Esophagus muscularis mucosa (tissue), 4 donors: Measurements from ENCODE around the gene ARHGAP24. TPM values are rescaled to one million over a fixed set of nuclear protein-coding genes. Genes with fewer than 3 reads are reported as not detected.

ENCODE experiments used
- DNase-seq: peaks from one replicate; pipeline ENCODE4 v3.0.0-alpha.2; 2017; ENCODE audit errors: extremely low spot score
- H3K27ac ChIP-seq, 4 donors: fragments of 200-600 bp; sonication (generic); replicated peaks in 1 of 4; 1 replicate in 3 of 4; 2 replicates in 1 of 4; pipeline ENCODE4 v1.5.1; 2016 to 2019; ENCODE audit warnings: mild to moderate bottlenecking in 1 of 4
- H3K27me3 ChIP-seq, 4 donors: fragments of 200-600 bp; sonication (generic); one replicate each; pipeline versions ENCODE4 v1.5.1 to v1.6.0; 2016 to 2019
- H3K36me3 ChIP-seq, 4 donors: fragments of 200-600 bp; sonication (generic); one replicate each; pipeline ENCODE4 v1.5.1; 2016 to 2019
- H3K4me1 ChIP-seq, 4 donors: fragments of 200-600 bp; sonication (generic); one replicate each; pipeline ENCODE4 v1.5.1; 2016 to 2019
- H3K4me3 ChIP-seq, 4 donors: fragments of 200-600 bp; sonication (generic); 1 replicate in 2 of 4; 2 replicates in 2 of 4; pipeline ENCODE4 v1.5.1; 2016 to 2019; ENCODE audit warnings: mild to moderate bottlenecking in 4 of 4, moderate library complexity in 1 of 4
- H3K9me3 ChIP-seq, 4 donors: fragments of 200-600 bp; sonication (generic); 1 replicate in 3 of 4; 2 replicates in 1 of 4; pipeline ENCODE4 v1.5.1; 2016 to 2019
- CTCF ChIP-seq, 3 experiments: fragments of 200-600 bp in 2 of 3; fragments of 450-650 bp in 1 of 3; sonication (generic) in 2 of 3; IDR thresholded peaks; one replicate each; pipeline ENCODE4 v1.5.1; 2017 to 2019; ENCODE audit warnings: antibody characterized with exemption in 3 of 3, mild to moderate bottlenecking in 2 of 3, moderate library complexity in 1 of 3
- EP300 ChIP-seq: sonication (generic); formaldehyde crosslinking; IDR thresholded peaks from one replicate; pipeline ENCODE4 v1.6.1; 2017; ENCODE audit warnings: antibody characterized with exemption
- POLR2A ChIP-seq: fragments of 450-650 bp; IDR thresholded peaks from one replicate; pipeline ENCODE4 v1.6.1; 2017; ENCODE audit warnings: antibody characterized with exemption, moderate library complexity, mild to moderate bottlenecking, low read depth
- POLR2AphosphoS5 ChIP-seq, 2 donors: sonication (generic); formaldehyde crosslinking; IDR thresholded peaks; one replicate each; pipeline ENCODE4 v1.6.1; 2017; ENCODE audit warnings: antibody characterized with exemption in 2 of 2
- WGBS: methylation state at CpG from one replicate; pipeline ENCODE4 v1.1.5; 2018; 5-methylcytosine and 5-hydroxymethylcytosine counted together
- intact Hi-C: fragments of 100-400 bp; cut with DNase I; formaldehyde crosslinking; loops from one replicate; pipeline ENCODE4 v1.15.1; 2023
- total RNA-seq, 4 donors: library from RNA; depleted of rRNA; stranded (reverse); fragments of >200 nt; gene quantifications; one replicate each; pipeline versions ENCODE4 v1.1.0 to v1.2.1, GENCODE V29; 2016

ARHGAP24 gene
- total RNA-seq, 4 donors from 2014 or later: 17.6 to 30.2 (median 23.6) TPM

- H3K27ac ChIP-seq: peak overlapping the region in 1 of 4 donors; percentile 16
- WGBS: 59% methylated on average over 3 of the region's 3 CpGs
- DNase-seq: no peak
- no peaks in the 10 kb centered on the region for H3K9me3 ChIP-seq
- no peak overlapping the region for H3K4me3 ChIP-seq
- H3K36me3 ChIP-seq: no peaks in the 10 kb centered on the region
- intact Hi-C loops: no loop called here
- TF ChIP-seq POLR2A (no peak), CTCF (IDR thresholded peaks at IDR 0.05) (no peak), EP300 (no peak), POLR2AphosphoS5 (IDR thresholded peaks at IDR 0.05) (no peak)
- no peaks in the 10 kb centered on the region for H3K27me3 ChIP-seq
- H3K4me1 ChIP-seq: peaks cover 16 to 64% (median 44%) of the 10 kb centered on the region in 4 donors
Observed at GRCh38 chr4:85793233-85793585, 318.3 kb downstream of the ARHGAP24 start.

GRCh38 chr4:85798012-85798770 is 323.2 kb downstream of the ARHGAP24 start:
- H3K27me3 ChIP-seq: no peaks in the 10 kb centered on the region
- no peak overlapping the region for H3K27ac ChIP-seq
- H3K4me3 ChIP-seq: no peak overlapping the region
- no peaks in the 10 kb centered on the region for H3K36me3 ChIP-seq
- TF ChIP-seq POLR2AphosphoS5 (IDR thresholded peaks at IDR 0.05): no peak
- no peak for TF ChIP-seq EP300
- TF ChIP-seq POLR2A: no peak
- TF ChIP-seq CTCF (IDR thresholded peaks at IDR 0.05): no peak
- H3K9me3 ChIP-seq: no peaks in the 10 kb centered on the region
- H3K4me1 ChIP-seq: peaks cover 6 to 43% (median 21%) of the 10 kb centered on the region in 4 donors
- intact Hi-C loops: loop anchor here (2.0 to 5.0 kb wide), 2 partner anchors 36 to 171 kb away; no protein-coding TSS in a partner anchor
- no peak for DNase-seq
- WGBS: 76% methylated on average over 2 of the region's 2 CpGs

- no peak for DNase-seq
- WGBS: 92% methylated on average over 4 of the region's 4 CpGs
- no peak overlapping the region for H3K4me3 ChIP-seq
- intact Hi-C loops: no loop called here
- H3K4me1 ChIP-seq: peaks cover 13 to 37% (median 17%) of the 10 kb centered on the region in 4 donors
- TF ChIP-seq POLR2A (no peak), CTCF (IDR thresholded peaks at IDR 0.05) (no peak), POLR2AphosphoS5 (IDR thresholded peaks at IDR 0.05) (no peak), EP300 (no peak)
- H3K9me3 ChIP-seq: no peaks in the 10 kb centered on the region
- H3K27ac ChIP-seq: no peak overlapping the region
- no peaks in the 10 kb centered on the region for H3K27me3 ChIP-seq
- no peaks in the 10 kb centered on the region for H3K36me3 ChIP-seq
Observed at GRCh38 chr4:85803856-85804255, 328.9 kb downstream of the ARHGAP24 start.

- Histone ChIP-seq H3K4me1 (peaks cover 12 to 28% (median 14%) of the 10 kb centered on the region in 4 donors), H3K9me3 (no peaks in the 10 kb centered on the region), H3K27me3 (no peaks in the 10 kb centered on the region), H3K27ac (no peak overlapping the region), H3K36me3 (no peaks in the 10 kb centered on the region), H3K4me3 (no peak overlapping the region)
- TF ChIP-seq POLR2AphosphoS5 (IDR thresholded peaks at IDR 0.05) (no peak), POLR2A (no peak), EP300 (no peak), CTCF (IDR thresholded peaks at IDR 0.05) (no peak)
- no peak for DNase-seq
- intact Hi-C loops: no loop called here
- WGBS: 75% methylated on average over 1 of the region's 1 CpG
Observed at GRCh38 chr4:85805891-85806290, 330.9 kb downstream of the ARHGAP24 start.

GRCh38 chr4:85806334-85806733 is 331.4 kb downstream of the ARHGAP24 start:
- intact Hi-C loops: no loop called here
- Histone ChIP-seq H3K9me3 (no peaks in the 10 kb centered on the region), H3K27ac (no peak overlapping the region)

More at GRCh38 chr4:85806334-85806733, 331.4 kb downstream of the ARHGAP24 start:
- Histone ChIP-seq H3K36me3 (no peaks in the 10 kb centered on the region), H3K4me3 (no peak overlapping the region), H3K27me3 (no peaks in the 10 kb centered on the region), H3K4me1 (peaks cover 12 to 25% (median 14%) of the 10 kb centered on the region in 4 donors)
- DNase-seq: no peak
- TF ChIP-seq POLR2AphosphoS5 (IDR thresholded peaks at IDR 0.05) (no peak), CTCF (IDR thresholded peaks at IDR 0.05) (no peak), EP300 (no peak), POLR2A (no peak)
